Measurements from ENCODE around the gene KLK8. TPM values are rescaled to one million over a fixed set of nuclear protein-coding genes. Genes with fewer than 3 reads are reported as not detected.

The KLK8 gene
- polyA plus RNA-seq, 1 of the 3 experiments (the other 2 are of a cell fraction), result not detected

DNA sequence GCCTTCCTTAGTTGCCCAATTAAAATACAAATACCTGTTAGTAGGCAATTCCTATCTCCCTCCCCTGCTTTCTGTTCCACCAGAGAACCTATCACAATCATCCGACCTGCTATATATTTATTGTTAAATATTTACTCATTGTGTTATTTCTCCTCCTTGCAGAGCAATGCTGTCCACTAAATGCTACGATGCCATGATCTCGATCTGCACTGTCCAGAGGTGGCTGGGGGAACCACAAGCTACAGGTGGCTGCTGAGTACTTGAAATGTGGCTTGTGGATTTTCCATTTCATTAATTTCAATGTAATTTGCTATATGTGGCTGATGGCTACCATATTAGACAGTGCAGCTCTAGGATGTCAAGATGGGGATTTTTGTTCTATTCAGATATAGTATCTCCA, 37.1 kb downstream of the KLK8 start:
- Histone ChIP-seq H3K4me3 (ENCODE audit: low read depth in 2 of 2, low read length in 1 of 2) (no peak overlapping the region), H3K36me3 (replicated peaks in 1 of 2; ENCODE audit: control insufficient read depth in 1 of 2, insufficient read depth in 2 of 2, low read length in 1 of 2) (no peaks in the 10 kb centered on the region), H3K27me3 (ENCODE audit: insufficient read depth) (peaks cover 29% of the 10 kb centered on the region), H3K4me2 (no peak overlapping the region), H4K20me1 (ENCODE audit: insufficient read depth) (no peaks in the 10 kb centered on the region), H3K9ac (no peak overlapping the region), H3K9me3 (no peaks in the 10 kb centered on the region), H3K4me1 (ENCODE audit: control insufficient read depth in 1 of 2, insufficient read depth in 2 of 2, low read depth in 1 of 2, low read length in 1 of 2) (no peaks in the 10 kb centered on the region), H3K79me2 (ENCODE audit: insufficient read depth) (no peaks in the 10 kb centered on the region), H3K9me2 (no peaks in the 10 kb centered on the region), H3F3A (replicated peaks; ENCODE audit: insufficient read depth) (no peaks in the 10 kb centered on the region), H2AFZ (ENCODE audit: low read depth) (no peak overlapping the region), H3K27ac (ENCODE audit: low read depth in 2 of 2, low read length in 1 of 2) (no peak overlapping the region)
- 3% methylated on average over 3 of the region's 3 CpGs for WGBS (ENCODE audit: low lambda C conversion rate)
- TF ChIP-seq MXI1 (IDR thresholded peaks at IDR 0.05; ENCODE audit: low read depth, low read length) (no peak), RFX5 (IDR thresholded peaks at IDR 0.05; ENCODE audit: low read length) (no peak), FOXM1 (IDR thresholded peaks at IDR 0.05; ENCODE audit: low read depth) (no peak), NRF1 (IDR thresholded peaks at IDR 0.05; ENCODE audit: low read depth, low read length) (no peak), EP300 (IDR thresholded peaks at IDR 0.05; ENCODE audit: borderline replicate concordance in 1 of 2, low read depth in 1 of 2, low read length in 1 of 2) (no peak), SIN3A (IDR thresholded peaks at IDR 0.05; ENCODE audit: borderline replicate concordance, low read depth, low read length) (no peak), RCOR1 (IDR thresholded peaks at IDR 0.05; ENCODE audit: low read length) (no peak), RAD21 (IDR thresholded peaks at IDR 0.05; ENCODE audit: low read length) (no peak), TCF12 (IDR thresholded peaks at IDR 0.05) (no peak), POLR2AphosphoS5 (IDR thresholded peaks at IDR 0.05; ENCODE audit: low read depth, low read length) (no peak), NFIC (IDR thresholded peaks at IDR 0.05; ENCODE audit: borderline replicate concordance) (no peak), TAF1 (IDR thresholded peaks at IDR 0.05; ENCODE audit: borderline replicate concordance, low read depth, low read length) (no peak)
- TF ChIP-seq, protein P1, sequence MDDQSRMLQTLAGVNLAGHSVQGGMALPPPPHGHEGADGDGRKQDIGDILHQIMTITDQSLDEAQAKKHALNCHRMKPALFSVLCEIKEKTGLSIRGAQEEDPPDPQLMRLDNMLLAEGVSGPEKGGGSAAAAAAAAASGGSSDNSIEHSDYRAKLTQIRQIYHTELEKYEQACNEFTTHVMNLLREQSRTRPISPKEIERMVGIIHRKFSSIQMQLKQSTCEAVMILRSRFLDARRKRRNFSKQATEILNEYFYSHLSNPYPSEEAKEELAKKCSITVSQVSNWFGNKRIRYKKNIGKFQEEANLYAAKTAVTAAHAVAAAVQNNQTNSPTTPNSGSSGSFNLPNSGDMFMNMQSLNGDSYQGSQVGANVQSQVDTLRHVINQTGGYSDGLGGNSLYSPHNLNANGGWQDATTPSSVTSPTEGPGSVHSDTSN (IDR thresholded peaks at IDR 0.05), result no peak
- TF ChIP-seq, protein P2, sequence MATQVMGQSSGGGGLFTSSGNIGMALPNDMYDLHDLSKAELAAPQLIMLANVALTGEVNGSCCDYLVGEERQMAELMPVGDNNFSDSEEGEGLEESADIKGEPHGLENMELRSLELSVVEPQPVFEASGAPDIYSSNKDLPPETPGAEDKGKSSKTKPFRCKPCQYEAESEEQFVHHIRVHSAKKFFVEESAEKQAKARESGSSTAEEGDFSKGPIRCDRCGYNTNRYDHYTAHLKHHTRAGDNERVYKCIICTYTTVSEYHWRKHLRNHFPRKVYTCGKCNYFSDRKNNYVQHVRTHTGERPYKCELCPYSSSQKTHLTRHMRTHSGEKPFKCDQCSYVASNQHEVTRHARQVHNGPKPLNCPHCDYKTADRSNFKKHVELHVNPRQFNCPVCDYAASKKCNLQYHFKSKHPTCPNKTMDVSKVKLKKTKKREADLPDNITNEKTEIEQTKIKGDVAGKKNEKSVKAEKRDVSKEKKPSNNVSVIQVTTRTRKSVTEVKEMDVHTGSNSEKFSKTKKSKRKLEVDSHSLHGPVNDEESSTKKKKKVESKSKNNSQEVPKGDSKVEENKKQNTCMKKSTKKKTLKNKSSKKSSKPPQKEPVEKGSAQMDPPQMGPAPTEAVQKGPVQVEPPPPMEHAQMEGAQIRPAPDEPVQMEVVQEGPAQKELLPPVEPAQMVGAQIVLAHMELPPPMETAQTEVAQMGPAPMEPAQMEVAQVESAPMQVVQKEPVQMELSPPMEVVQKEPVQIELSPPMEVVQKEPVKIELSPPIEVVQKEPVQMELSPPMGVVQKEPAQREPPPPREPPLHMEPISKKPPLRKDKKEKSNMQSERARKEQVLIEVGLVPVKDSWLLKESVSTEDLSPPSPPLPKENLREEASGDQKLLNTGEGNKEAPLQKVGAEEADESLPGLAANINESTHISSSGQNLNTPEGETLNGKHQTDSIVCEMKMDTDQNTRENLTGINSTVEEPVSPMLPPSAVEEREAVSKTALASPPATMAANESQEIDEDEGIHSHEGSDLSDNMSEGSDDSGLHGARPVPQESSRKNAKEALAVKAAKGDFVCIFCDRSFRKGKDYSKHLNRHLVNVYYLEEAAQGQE (IDR thresholded peaks at IDR 0.05; ENCODE audit: low read depth, low read length), result no peak
- TF ChIP-seq, protein P3, sequence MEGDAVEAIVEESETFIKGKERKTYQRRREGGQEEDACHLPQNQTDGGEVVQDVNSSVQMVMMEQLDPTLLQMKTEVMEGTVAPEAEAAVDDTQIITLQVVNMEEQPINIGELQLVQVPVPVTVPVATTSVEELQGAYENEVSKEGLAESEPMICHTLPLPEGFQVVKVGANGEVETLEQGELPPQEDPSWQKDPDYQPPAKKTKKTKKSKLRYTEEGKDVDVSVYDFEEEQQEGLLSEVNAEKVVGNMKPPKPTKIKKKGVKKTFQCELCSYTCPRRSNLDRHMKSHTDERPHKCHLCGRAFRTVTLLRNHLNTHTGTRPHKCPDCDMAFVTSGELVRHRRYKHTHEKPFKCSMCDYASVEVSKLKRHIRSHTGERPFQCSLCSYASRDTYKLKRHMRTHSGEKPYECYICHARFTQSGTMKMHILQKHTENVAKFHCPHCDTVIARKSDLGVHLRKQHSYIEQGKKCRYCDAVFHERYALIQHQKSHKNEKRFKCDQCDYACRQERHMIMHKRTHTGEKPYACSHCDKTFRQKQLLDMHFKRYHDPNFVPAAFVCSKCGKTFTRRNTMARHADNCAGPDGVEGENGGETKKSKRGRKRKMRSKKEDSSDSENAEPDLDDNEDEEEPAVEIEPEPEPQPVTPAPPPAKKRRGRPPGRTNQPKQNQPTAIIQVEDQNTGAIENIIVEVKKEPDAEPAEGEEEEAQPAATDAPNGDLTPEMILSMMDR (IDR thresholded peaks at IDR 0.05), result no peak
- no peak for DNase-seq
- POLR2A ChIA-PET, result no interaction called here
- CTCF ChIA-PET, result no interaction called here

Measured in SK-N-SH (cell line).